ENCODE measurements around the gene BANF1.
A peak's percentile ranks its signal among the peaks of the same experiment; 100 is the strongest.
"Not testable (repeated sequence)": the region's sequence is repeated elsewhere in the genome, so short reads cannot be mapped to it uniquely, and the experiment has no call there.

Gene BANF1

GRCh38 chr11:66011239-66011784, 9.0 kb downstream of the BANF1 start:
- no peak for DNase-seq (ENCODE audit: low read depth)

GRCh38 chr11:66011785-66012303, 9.5 kb downstream of the BANF1 start, which contains the start of gene CST6:
Gene CST6 (plus strand): TSS chr11:66012008. CDS start chr11:66012045, 37 bp downstream.
- DNase-seq (ENCODE audit: low read depth) = no peak

DNA sequence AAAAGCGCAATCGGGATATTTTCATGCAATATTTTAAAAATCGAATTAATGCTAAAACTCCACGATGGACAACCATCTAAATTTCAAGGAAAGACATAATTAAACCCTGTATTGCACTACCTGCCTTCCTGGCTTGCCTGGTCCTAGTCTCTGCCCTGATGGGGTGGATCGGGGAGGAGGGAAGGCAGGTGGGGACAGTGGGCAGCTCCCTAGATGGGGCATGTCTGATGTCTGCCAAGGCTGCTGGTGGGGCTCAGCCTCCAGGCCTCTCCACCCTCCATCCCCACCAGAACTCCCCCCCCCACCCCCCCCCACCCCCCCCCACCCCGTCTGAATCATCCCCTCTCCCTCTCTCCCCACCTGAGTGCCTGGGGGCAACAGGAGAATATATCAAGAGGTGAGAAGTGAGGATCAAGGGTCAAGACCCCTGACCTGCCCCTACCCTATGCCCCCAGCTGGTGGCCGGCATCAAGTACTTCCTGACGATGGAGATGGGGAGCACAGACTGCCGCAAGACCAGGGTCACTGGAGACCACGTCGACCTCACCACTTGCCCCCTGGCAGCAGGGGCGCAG, 10.2 kb downstream of the BANF1 start:
- no peak for DNase-seq (ENCODE audit: low read depth)

DNA sequence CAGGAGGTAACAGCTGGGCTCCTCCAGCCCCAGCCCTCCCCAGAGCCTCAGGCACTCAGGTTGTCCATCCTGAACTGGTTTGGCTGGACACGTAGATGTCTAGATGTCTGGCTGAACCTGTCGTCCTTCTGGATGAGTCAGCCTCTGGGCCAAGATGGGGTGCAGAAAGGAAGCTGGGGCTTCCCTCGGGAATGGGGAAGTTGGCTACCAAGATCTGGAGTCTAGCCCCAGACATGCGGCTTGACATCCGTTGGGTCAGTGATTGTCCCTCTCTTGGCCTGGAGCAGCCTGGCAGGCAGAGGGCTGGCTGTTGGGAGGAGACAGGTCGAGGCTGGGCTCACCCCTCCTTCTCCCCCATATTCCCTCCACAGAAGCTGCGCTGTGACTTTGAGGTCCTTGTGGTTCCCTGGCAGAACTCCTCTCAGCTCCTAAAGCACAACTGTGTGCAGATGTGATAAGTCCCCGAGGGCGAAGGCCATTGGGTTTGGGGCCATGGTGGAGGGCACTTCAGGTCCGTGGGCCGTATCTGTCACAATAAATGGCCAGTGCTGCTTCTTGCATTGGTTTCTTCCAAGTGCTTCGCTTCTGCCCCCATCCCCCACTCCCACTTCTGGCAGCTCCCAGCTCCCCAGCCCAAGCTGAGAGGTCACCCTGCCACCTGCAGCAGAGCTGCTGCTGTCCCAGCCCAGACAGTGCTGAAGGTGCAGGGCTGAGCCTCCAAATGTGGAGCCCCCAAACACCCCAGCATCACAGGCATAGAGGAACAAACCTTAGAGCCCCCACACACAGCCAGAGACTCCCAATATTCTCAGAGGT, 10.9 kb downstream of the BANF1 start:
- no peak for DNase-seq (ENCODE audit: low read depth)

DNA sequence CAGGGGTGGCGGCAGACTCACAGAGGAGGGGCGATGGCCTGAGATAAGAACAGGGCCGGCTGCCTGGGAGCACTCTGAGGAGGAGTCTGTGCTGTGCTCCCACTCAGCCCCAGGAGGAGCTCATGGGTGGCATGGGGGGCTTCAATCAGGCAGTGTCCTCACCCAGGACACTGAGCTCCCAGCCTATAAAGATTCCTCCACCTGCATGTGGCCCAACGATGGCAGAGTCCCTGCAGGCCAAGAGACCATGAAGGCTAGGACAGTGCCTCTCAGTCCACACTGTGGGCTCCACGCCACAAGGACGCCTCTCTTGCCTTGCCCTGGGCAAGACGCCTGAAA, 11.4 kb downstream of the BANF1 start:
- no peak for DNase-seq (ENCODE audit: low read depth)

- no peak for DNase-seq (ENCODE audit: low read depth)
These were observed 12.6 kb downstream of the BANF1 start for GRCh38 chr11:66014804-66015453.

GRCh38 chr11:66015454-66015881, 13.2 kb downstream of the BANF1 start:
- no peak for DNase-seq (ENCODE audit: low read depth)

DNA sequence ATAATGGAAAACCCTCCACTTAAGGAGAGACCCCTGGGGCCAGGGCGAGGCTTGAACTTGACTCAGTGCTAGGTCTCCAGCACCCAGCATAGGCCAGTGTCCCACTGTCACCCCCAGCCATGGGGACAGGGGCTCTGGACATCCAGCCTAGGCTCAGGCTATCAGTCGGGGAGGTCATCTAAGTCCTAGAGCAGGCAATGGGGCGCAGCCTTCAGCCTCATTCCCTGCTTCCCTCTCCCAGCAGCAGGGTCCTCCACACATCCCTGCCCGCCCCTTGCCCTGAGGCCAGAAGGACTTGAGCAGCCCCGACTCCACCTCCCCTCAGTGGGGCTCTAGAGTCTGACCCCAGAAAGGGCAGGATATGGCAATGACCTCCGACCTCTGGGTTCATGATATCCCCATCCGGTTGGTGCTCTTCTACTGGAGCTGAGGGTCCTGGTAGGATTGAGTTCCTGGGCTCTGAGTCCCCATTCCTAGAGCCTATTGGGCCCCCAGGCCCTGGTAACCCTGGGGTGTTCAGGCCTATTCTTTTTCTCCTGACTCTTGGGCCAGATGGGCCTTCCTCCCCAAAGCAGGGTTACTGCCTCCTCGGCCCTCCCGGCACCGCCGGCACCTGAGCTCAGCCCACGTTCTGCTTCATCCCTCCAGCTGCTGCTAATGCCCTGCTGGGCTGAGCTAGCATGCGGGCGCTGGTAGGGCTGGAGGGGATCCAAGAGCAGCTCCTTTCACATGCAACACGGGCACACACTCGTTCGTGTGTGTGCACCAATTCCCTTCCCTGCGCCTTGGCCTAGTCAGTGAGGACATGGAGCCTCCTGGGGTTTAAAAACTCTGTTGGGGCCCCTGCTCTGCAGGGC, 13.9 kb downstream of the BANF1 start:
- DNase-seq (ENCODE audit: low read depth) = no peak

GRCh38 chr11:66016793-66017177, 14.5 kb downstream of the BANF1 start:
- DNase-seq (ENCODE audit: low read depth) = no peak

GRCh38 chr11:66017321-66017720, 15.0 kb downstream of the BANF1 start:
- no peak for DNase-seq (ENCODE audit: low read depth)

GRCh38 chr11:66020212-66020611, 17.9 kb downstream of the BANF1 start:
- no peak for DNase-seq (ENCODE audit: low read depth)

GRCh38 chr11:66020618-66021357, 18.5 kb downstream of the BANF1 start:
- no peak for DNase-seq (ENCODE audit: low read depth)

- peak; percentile 69 for DNase-seq (ENCODE audit: low read depth)
These were observed 20.3 kb downstream of the BANF1 start for GRCh38 chr11:66022401-66023185.

GRCh38 chr11:66023186-66023440, 20.8 kb downstream of the BANF1 start:
- DNase-seq (ENCODE audit: low read depth) = not testable (repeated sequence)

GRCh38 chr11:66026017-66026529, 23.8 kb downstream of the BANF1 start, which contains the start of gene CATSPER1:
Gene CATSPER1 (minus strand): TSS chr11:66026479. CDS start chr11:66026379, 100 bp downstream.
- DNase-seq (ENCODE audit: low read depth) = no peak

DNA sequence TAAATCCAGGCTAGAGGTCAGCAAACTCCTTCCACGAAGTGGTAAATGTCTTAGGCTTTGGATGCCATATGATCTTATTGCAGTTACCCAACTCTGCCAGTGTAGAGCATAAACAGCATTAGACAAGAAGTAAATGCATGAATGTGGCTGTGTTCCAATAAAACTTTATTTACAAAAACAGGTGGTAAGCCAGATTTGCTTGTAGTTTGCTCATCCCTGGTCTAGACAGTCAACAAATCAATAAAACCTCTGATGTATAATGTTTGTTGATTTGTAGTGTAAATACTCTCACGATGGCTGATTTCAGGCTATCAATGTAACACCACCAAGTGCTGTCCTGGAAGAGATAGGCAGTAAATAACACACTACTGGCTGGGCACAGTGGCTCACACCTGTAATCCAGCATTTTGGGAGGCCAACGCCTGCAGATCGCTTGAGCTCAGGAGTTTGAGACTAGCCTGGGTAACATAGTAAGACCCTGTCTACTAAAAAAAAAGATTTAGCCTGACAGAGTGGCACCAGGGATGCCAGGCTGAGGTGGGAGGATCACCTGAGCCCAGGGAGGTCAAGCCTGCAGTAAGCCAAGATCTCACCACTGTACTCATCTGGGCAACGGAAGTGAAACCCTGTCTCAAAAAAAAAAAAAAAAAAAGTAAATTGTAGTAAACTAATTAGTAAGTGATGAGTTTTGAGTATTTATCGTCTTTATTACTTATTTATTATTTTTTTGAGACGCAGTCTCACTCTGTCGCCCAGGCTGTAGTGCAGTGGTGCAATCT, 30.8 kb downstream of the BANF1 start:
- no peak for DNase-seq (ENCODE audit: low read depth)

- DNase-seq (ENCODE audit: low read depth) = no peak
These were observed 33.5 kb downstream of the BANF1 start for GRCh38 chr11:66035653-66036333.

- DNase-seq (ENCODE audit: low read depth) = no peak
These were observed 34.0 kb downstream of the BANF1 start for GRCh38 chr11:66036334-66036710.

DNA sequence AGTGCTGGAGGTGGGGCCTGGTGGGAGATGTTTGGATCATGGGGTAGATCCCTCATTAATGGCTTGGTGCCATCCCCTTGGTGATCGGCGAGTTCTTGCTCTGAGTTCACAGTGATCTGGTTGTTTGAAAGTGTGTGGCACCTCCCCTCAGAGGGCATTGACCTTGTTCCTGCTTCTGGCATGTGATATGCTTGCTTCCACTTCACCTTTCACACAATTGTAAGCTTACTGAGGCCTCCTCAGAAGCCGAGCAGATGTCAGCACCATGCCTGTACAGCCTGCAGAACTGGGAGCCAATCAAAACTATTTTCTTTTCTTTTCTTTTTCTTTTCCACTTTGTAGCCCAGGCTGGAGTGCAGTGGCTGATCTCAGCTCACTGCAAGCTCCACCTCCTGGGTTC, 35.0 kb downstream of the BANF1 start:
- DNase-seq (ENCODE audit: low read depth) = no peak

Measured in stimulated activated CD8-positive, alpha-beta memory T cell treated with anti-CD3 and anti-CD28 coated beads, Interleukin-4, amount 100 ng/mL, for 24 hours (primary cell).